SK-N-MC (cell line): ENCODE measurements around the gene BSN.

Source experiments
- EZH2 ChIP-seq: fragments of 200-600 bp; sonication (generic); IDR thresholded peaks from one replicate; pipeline ENCODE4 v1.6.1; 2017; ENCODE audit warnings: antibody characterized with exemption
- POLR2AphosphoS5 ChIP-seq: IDR thresholded peaks from 2 replicates; pipeline ENCODE4 v1.6.1; 2012; ENCODE audit warnings: mild to moderate bottlenecking, low read depth, low read length, borderline replicate concordance

DNA sequence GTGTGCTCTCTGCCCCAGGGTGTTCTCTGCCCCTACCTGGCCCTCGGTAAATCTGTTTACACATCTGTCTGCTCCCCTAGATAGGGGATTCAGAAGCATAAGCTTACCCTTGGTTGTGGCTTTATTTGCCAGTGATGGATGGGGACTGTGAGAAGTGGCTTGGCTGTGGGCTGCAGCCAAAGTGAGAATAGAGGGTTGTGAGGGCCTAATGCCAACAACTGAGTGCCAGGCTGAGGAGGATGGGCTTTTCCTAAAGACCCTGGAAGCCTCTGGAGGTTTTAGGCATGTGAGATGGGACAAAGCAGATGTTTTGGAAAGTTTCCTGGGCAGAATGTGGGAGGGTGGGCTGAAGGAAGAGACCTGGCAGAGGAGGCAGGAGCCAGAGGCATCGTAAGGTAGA is 104.4 kb downstream of the BSN start:
- TF ChIP-seq POLR2AphosphoS5 (no peak), EZH2 (no peak)
